Measurements from ENCODE around the gene TRIM31. TPM values are rescaled to one million over a fixed set of nuclear protein-coding genes. Genes with fewer than 3 reads are reported as not detected.

Gene TRIM31
- total and polyA plus RNA-seq, 12 donors: 0.13 to 0.80 (median 0.19) TPM; not detected in 8

DNA sequence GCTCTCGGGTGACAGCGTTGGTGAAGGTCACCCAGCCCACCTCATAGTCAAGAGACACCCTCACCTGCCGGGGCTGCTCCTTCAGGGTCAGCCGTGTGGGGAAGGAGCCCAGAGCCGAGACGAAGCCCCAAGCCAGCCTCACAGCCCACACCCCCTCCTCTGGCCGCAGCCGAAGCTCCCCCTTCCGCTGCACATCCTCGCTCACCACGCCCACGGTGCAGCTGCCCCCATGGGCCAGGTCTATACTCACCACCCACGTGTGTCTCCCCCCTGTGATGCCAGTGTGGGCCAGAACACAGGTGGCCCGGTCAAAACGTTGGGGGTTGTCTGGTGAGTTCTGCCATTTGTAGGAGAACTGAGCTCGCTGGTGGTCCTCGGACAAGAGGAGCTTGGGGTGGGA, 41.2 kb upstream of the TRIM31 start:
- WGBS, 4 donors: 77 to 93% (median 81%) methylated on average over 4 to 17 of the region's 17 CpGs
- TF ChIP-seq CTCF (IDR thresholded peaks at IDR 0.05) (no peak), POLR2A (IDR thresholded peaks at IDR 0.05) (no peak)
- no peak overlapping the region for H3K4me3 ChIP-seq
- no peaks in the 10 kb centered on the region for H3K9me3 ChIP-seq (replicated peaks in 1 of 3)
- H3K4me1 ChIP-seq (replicated peaks in 1 of 2): no peaks in the 10 kb centered on the region
- no peak for DNase-seq
- H3K27me3 ChIP-seq: peaks cover 8% of the 10 kb centered on the region
- no peak overlapping the region for H3K27ac ChIP-seq
- H3K36me3 ChIP-seq (replicated peaks in 1 of 2): no peaks in the 10 kb centered on the region
- intact Hi-C loops (cut with DNase I): no loop called here

DNA sequence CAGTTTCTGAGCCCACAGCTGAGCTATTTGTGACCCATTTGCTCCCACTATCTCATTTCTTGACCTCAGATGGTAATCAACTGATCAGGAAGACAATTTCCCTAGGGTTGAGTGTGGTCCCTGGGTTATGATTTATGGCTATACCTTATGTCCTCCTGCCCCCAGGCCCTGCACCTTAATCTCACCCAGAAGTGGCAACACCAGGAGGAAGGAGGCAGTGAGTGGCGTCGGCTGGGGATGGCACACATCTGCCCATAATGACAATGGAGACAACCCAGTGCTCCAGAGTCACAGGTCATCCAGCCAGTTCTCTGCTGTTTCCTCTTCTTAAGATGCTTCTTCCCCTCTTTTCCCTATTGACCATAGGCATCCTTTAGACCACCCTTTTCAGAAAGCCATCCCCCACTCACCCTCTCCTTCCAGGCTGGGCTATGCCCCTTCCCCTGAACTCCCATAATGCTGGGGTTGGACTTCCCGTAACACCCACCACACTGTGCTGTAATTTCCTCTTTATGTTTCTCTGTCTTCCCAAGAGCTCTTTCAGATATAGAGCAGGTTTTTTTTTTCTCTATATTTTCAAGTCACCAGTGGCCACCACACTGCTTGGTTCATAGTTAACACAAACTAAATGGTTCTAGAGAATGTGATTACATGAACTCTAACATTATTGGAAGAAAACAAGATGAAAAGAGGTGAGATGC, 40.2 kb upstream of the TRIM31 start:
- intact Hi-C loops (cut with DNase I): no loop called here
- no peak overlapping the region for H3K4me3 ChIP-seq
- DNase-seq: no peak
- H3K9me3 ChIP-seq (replicated peaks in 1 of 3): no peaks in the 10 kb centered on the region
- H3K4me1 ChIP-seq (replicated peaks in 1 of 2): no peaks in the 10 kb centered on the region
- peaks cover 8% of the 10 kb centered on the region for H3K27me3 ChIP-seq
- H3K36me3 ChIP-seq (replicated peaks in 1 of 2): no peaks in the 10 kb centered on the region
- no peak overlapping the region for H3K27ac ChIP-seq
- 67 to 94% (median 76%) methylated on average over 3 of the region's 3 CpGs for WGBS, 4 donors
- TF ChIP-seq POLR2A (IDR thresholded peaks at IDR 0.05): no peak
- no peak for TF ChIP-seq CTCF (IDR thresholded peaks at IDR 0.05)

DNA sequence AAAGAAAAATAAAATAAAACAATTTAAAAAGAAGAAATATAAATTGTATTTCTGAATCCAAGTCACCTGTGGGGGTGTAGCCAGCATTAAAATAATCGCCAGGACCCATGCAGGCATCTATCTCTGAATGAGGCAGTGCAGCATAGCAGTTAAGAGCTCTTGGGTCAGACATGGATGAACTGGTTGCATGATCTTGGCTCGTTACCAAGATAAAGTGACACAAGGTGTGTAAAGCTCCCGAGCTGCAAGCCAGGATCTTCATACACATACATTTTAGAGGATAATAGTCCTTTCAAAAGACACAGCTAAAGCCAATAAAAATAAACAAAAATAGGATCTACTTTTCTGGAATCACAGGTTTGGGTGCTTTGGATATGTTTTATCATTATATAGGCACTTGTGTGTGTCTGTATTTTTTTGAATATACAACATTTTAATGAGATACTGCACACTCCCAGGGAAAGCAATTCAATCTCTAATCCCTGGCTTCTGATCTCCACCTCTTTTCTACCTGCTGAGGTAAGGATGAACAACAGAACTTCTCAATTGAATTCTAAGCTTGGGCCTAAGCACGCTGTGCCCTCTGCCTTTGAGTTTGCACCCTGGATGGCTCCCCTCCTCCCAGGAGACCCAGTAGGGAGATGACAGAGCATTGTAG, 39.3 kb upstream of the TRIM31 start:
- intact Hi-C loops (cut with DNase I): no loop called here
- TF ChIP-seq POLR2A (IDR thresholded peaks at IDR 0.05) (no peak), CTCF (IDR thresholded peaks at IDR 0.05) (no peak)
- no peaks in the 10 kb centered on the region for H3K9me3 ChIP-seq (replicated peaks in 1 of 3)
- no peaks in the 10 kb centered on the region for H3K4me1 ChIP-seq (replicated peaks in 1 of 2)
- WGBS, 4 donors: 53 to 71% (median 65%) methylated on average over 4 of the region's 4 CpGs
- H3K36me3 ChIP-seq (replicated peaks in 1 of 2): no peaks in the 10 kb centered on the region
- no peak for DNase-seq
- no peak overlapping the region for H3K4me3 ChIP-seq
- no peak overlapping the region for H3K27ac ChIP-seq
- peaks cover 6% of the 10 kb centered on the region for H3K27me3 ChIP-seq

- H3K4me3 ChIP-seq: no peak overlapping the region
These were observed 38.7 kb upstream of the TRIM31 start for GRCh38 chr6:30151580-30151979.

More at GRCh38 chr6:30151580-30151979, 38.7 kb upstream of the TRIM31 start:
- DNase-seq: no peak
- no peaks in the 10 kb centered on the region for H3K4me1 ChIP-seq (replicated peaks in 1 of 2)
- H3K27me3 ChIP-seq: peaks cover 3% of the 10 kb centered on the region
- H3K9me3 ChIP-seq (replicated peaks in 1 of 3): no peaks in the 10 kb centered on the region
- 55 to 75% (median 61%) methylated on average over 3 of the region's 3 CpGs for WGBS, 4 donors
- no peak for TF ChIP-seq POLR2A (IDR thresholded peaks at IDR 0.05)
- no peak for TF ChIP-seq CTCF (IDR thresholded peaks at IDR 0.05)
- intact Hi-C loops (cut with DNase I): no loop called here
- H3K27ac ChIP-seq: no peak overlapping the region
- H3K36me3 ChIP-seq (replicated peaks in 1 of 2): no peaks in the 10 kb centered on the region

Data from adrenal gland (tissue), 12 donors.